Adrenal gland (tissue), 12 donors: ENCODE data around the gene ZNF366. TPM values are rescaled to one million over a fixed set of nuclear protein-coding genes. Genes with fewer than 3 reads are reported as not detected.

ENCODE experiments used
- DNase-seq, 7 donors: peaks; one replicate each; pipeline ENCODE4 v3.0.0-alpha.2; 2019 to 2020
- H3K27ac ChIP-seq, 5 donors: fragments of 200-600 bp; sonication (generic) in 4 of 5; 1 replicate in 3 of 5; 2 replicates in 2 of 5; pipeline versions ENCODE4 v1.5.1 to v1.8.0; 2016 to 2020; ENCODE audit warnings: mild to moderate bottlenecking in 1 of 5
- H3K27me3 ChIP-seq: fragments of 200-600 bp; 2 replicates; pipeline ENCODE4 v1.8.0; 2021
- H3K36me3 ChIP-seq, 2 donors: fragments of 200-600 bp; replicated peaks in 1 of 2; 1 replicate in 1 of 2; 2 replicates in 1 of 2; pipeline versions ENCODE4 v1.5.1 to v1.8.0; 2018 to 2022
- H3K4me1 ChIP-seq, 2 donors: fragments of 200-600 bp; replicated peaks in 1 of 2; 1 replicate in 1 of 2; 2 replicates in 1 of 2; pipeline versions ENCODE4 v1.5.1 to v1.8.0; 2018 to 2021
- H3K4me3 ChIP-seq, 4 donors: fragments of 200-600 bp; sonication (generic) in 3 of 4; one replicate each; pipeline ENCODE4 v1.5.1; 2016 to 2018
- H3K9me3 ChIP-seq, 3 donors: fragments of 200-600 bp; sonication (generic) in 1 of 3; replicated peaks in 1 of 3; 1 replicate in 2 of 3; 2 replicates in 1 of 3; pipeline versions ENCODE4 v1.5.1 to v1.8.0; 2016 to 2021
- POLR2A ChIP-seq, 2 donors: fragments of 450-650 bp; IDR thresholded peaks; one replicate each; pipeline ENCODE4 v1.6.1; 2017; ENCODE audit warnings: antibody characterized with exemption in 2 of 2, mild to moderate bottlenecking in 2 of 2, moderate library complexity in 1 of 2
- WGBS, 4 donors: extraction: QIAGEN DNeasy Blood & Tissue Kit in 2 of 4; methylation state at CpG; one replicate each; pipeline versions ENCODE4 v1.1.5 to v1.1.7; 2013 to 2017; 5-methylcytosine and 5-hydroxymethylcytosine counted together
- intact Hi-C, 2 donors: fragments of 100-400 bp; cut with DNase I; formaldehyde crosslinking; loops; one replicate each; pipeline versions ENCODE4 v1.14.1 to v1.15.0; 2022 to 2023
- polyA plus RNA-seq, 3 donors: library from polyadenylated mRNA; stranded (reverse); fragments of 200-250 nt in 2 of 3; fragments of 350-450 nt in 1 of 3; fragmentation: Illumina TruSeq in 1 of 3; extraction: RNeasy Lipid Tissue Mini Kit (QIAGEN cat#74804) in 1 of 3; gene quantifications; one replicate each; pipeline ENCODE4 v1.2.3, GENCODE V29; 2013 to 2014
- total RNA-seq, 9 donors: library from RNA; depleted of rRNA in 4 of 9; stranded (reverse); fragments of >200 nt in 4 of 9; fragments of 120-200 nt in 1 of 9; fragmentation: NEBNext Ultra II Directional in 1 of 9; extraction: Animal tissue kit (Norgen Biotek cat#: 25700) in 1 of 9; gene quantifications; one replicate each; pipeline versions ENCODE4 v1.1.0 to v1.2.4, GENCODE V29; 2013 to 2023
- TF ChIP-seq, protein P1 (sequence below), 6 experiments: fragments of 450-650 bp in 4 of 6; fragments of 200-600 bp in 2 of 6; sonication (generic) in 1 of 6; IDR thresholded peaks; 1 replicate in 5 of 6; 2 replicates in 1 of 6; pipeline versions ENCODE4 v1.5.1 to v1.8.0; 2016 to 2021; ENCODE audit warnings: antibody characterized with exemption in 6 of 6, mild to moderate bottlenecking in 2 of 6, moderate library complexity in 1 of 6
- donor health status: healthy with polysubstance abuse.
- donor health status: Bipolar disorder and iron deficiency.
- donor health status: DM: yes; HTN: yes; CAD: no.
- donor health status: DM: no; HTN: no; CAD: no.
- donor health status: DM: no; HTN: no; CAD: no.
- donor health status: DM: yes; HTN: yes; CAD: no.

The ZNF366 gene
- total and polyA plus RNA-seq, 12 donors = 0.24 to 5.3 (median 2.6) TPM

DNA sequence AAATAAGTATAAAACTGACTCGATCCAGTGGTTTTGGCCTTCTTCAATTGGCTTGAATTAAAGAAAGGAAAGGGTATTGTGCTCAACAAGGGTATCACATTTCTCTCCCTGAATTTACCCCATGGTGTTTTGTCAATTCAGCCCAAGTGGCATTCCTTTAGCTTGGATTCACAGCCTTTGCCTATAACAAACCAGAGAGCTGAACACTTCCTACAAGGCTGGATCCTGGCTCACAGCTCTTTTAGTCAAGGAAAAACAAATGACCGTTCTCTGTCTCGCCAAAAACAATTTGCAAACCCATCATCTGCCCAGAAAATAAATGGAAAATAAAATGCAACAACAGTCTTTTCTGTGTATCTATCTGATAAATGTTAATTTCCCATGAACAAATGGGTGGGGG lies 5.7 kb downstream of the ZNF366 start:
- TF ChIP-seq POLR2A (IDR thresholded peaks at IDR 0.05) = no peak
- TF ChIP-seq, protein P1, sequence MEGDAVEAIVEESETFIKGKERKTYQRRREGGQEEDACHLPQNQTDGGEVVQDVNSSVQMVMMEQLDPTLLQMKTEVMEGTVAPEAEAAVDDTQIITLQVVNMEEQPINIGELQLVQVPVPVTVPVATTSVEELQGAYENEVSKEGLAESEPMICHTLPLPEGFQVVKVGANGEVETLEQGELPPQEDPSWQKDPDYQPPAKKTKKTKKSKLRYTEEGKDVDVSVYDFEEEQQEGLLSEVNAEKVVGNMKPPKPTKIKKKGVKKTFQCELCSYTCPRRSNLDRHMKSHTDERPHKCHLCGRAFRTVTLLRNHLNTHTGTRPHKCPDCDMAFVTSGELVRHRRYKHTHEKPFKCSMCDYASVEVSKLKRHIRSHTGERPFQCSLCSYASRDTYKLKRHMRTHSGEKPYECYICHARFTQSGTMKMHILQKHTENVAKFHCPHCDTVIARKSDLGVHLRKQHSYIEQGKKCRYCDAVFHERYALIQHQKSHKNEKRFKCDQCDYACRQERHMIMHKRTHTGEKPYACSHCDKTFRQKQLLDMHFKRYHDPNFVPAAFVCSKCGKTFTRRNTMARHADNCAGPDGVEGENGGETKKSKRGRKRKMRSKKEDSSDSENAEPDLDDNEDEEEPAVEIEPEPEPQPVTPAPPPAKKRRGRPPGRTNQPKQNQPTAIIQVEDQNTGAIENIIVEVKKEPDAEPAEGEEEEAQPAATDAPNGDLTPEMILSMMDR (IDR thresholded peaks at IDR 0.05) = no peak
- whole genome bisulfite sequencing, 4 donors = 83 to 87% (median 86%) methylated on average over 3 of the region's 3 CpGs
- H3K4me1 ChIP-seq = no peaks in the 10 kb centered on the region
- no peak overlapping the region for H3K27ac ChIP-seq
- intact Hi-C loops = no loop called here
- no peaks in the 10 kb centered on the region for H3K36me3 ChIP-seq
- no peak for DNase-seq
- no peaks in the 10 kb centered on the region for H3K27me3 ChIP-seq
- H3K4me3 ChIP-seq = no peak overlapping the region
- H3K9me3 ChIP-seq = no peaks in the 10 kb centered on the region

GRCh38 chr5:72499730-72500129 lies 7.5 kb downstream of the ZNF366 start:
- no peaks in the 10 kb centered on the region for H3K36me3 ChIP-seq
- no peak overlapping the region for H3K4me3 ChIP-seq
- TF ChIP-seq POLR2A (IDR thresholded peaks at IDR 0.05) = no peak
- TF ChIP-seq, protein P1 (IDR thresholded peaks at IDR 0.05) = no peak
- H3K9me3 ChIP-seq = no peaks in the 10 kb centered on the region
- no peak overlapping the region for H3K27ac ChIP-seq
- WGBS, 4 donors = 78 to 85% (median 83%) methylated on average over 12 of the region's 12 CpGs
- H3K27me3 ChIP-seq = no peaks in the 10 kb centered on the region
- intact Hi-C loops = no loop called here
- DNase-seq = no peak
- no peaks in the 10 kb centered on the region for H3K4me1 ChIP-seq

DNA sequence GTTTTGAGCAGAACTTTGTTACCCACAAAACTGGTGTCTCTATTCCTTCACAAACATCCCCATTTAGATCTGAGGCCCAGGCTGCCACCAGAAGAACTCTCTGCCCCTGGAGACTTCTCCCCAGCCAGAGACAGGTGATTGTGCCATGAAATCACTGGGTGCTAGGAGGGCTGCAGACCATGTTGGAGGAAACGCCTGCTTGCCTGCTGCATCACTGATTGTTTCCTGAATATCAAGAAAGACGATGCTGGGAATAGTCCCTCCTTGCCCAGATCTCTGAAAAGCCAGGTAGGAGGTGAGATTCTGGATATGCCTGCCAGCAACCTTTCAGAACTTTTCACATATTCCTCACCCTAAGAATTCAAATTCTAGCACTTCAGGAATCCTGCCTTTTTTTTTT lies 8.1 kb downstream of the ZNF366 start:
- no peaks in the 10 kb centered on the region for H3K9me3 ChIP-seq
- intact Hi-C loops = no loop called here
- no peaks in the 10 kb centered on the region for H3K27me3 ChIP-seq
- 71 to 80% (median 76%) methylated on average over 2 of the region's 2 CpGs for WGBS, 4 donors
- no peaks in the 10 kb centered on the region for H3K36me3 ChIP-seq
- no peak overlapping the region for H3K4me3 ChIP-seq
- H3K27ac ChIP-seq = no peak overlapping the region
- no peak for DNase-seq
- H3K4me1 ChIP-seq = no peaks in the 10 kb centered on the region
- TF ChIP-seq POLR2A (IDR thresholded peaks at IDR 0.05) = no peak
- TF ChIP-seq, protein P1 (IDR thresholded peaks at IDR 0.05) = no peak

- intact Hi-C loops = no loop called here
- Histone ChIP-seq H3K27ac (no peak overlapping the region), H3K36me3 (no peaks in the 10 kb centered on the region), H3K27me3 (no peaks in the 10 kb centered on the region), H3K4me3 (no peak overlapping the region), H3K9me3 (no peaks in the 10 kb centered on the region), H3K4me1 (no peaks in the 10 kb centered on the region)
- 79 to 86% (median 86%) methylated on average over 2 of the region's 2 CpGs for whole genome bisulfite sequencing, 4 donors
- DNase-seq = no peak
- no peak for TF ChIP-seq POLR2A (IDR thresholded peaks at IDR 0.05)
- TF ChIP-seq, protein P1 (IDR thresholded peaks at IDR 0.05) = no peak
These were observed 8.9 kb downstream of the ZNF366 start for GRCh38 chr5:72498284-72498683.
